GM06990 (cell line): ENCODE data around the gene PDE11A.

Source experiments
- DNase-seq: peaks from one replicate; pipeline ENCODE4 v3.0.0-alpha.2; 2011; ENCODE audit not compliant: insufficient read length; ENCODE audit errors: extremely low read depth
- H3K27me3 ChIP-seq: replicated peaks from 2 replicates; pipeline ENCODE4 v1.6.0; 2011; ENCODE audit warnings: low read length; ENCODE audit not compliant: control insufficient read depth, insufficient read depth
- H3K36me3 ChIP-seq: 2 replicates; pipeline ENCODE4 v1.5.1; 2011; ENCODE audit warnings: low read length; ENCODE audit not compliant: control insufficient read depth, insufficient read depth
- H3K4me3 ChIP-seq: replicated peaks from 2 replicates; pipeline ENCODE4 v1.5.1; 2011; ENCODE audit warnings: low read depth, mild to moderate bottlenecking, control low read depth, low read length
- TF ChIP-seq, protein P1 (sequence below): IDR thresholded peaks from 2 replicates; pipeline ENCODE4 v1.5.1; 2011; ENCODE audit warnings: low read length, control low read depth, mild to moderate bottlenecking, inconsistent platforms; ENCODE audit not compliant: insufficient read depth, poor library complexity, severe bottlenecking

Gene PDE11A

DNA sequence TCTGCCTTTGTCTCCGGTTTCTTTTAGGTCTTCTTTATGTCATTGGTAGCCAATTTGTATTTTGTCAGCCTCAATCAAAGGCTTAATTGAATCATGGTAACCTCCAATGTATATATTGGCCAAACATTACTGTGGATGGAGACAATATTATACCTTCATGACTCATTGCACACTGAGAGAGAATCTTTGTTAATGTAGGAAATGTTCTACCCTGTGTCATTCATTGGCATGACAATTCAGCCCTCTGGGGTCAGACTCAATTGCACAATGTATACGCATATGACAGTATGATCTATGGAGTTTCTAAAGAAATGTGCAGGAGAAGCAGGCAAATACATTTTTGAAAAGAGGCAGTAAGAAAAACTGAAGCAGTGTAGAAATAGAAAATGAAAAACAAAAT is 162.6 kb downstream of the PDE11A start:
- Histone ChIP-seq H3K36me3 (no peaks in the 10 kb centered on the region), H3K4me3 (no peak overlapping the region), H3K27me3 (no peaks in the 10 kb centered on the region)
- TF ChIP-seq, protein P1, sequence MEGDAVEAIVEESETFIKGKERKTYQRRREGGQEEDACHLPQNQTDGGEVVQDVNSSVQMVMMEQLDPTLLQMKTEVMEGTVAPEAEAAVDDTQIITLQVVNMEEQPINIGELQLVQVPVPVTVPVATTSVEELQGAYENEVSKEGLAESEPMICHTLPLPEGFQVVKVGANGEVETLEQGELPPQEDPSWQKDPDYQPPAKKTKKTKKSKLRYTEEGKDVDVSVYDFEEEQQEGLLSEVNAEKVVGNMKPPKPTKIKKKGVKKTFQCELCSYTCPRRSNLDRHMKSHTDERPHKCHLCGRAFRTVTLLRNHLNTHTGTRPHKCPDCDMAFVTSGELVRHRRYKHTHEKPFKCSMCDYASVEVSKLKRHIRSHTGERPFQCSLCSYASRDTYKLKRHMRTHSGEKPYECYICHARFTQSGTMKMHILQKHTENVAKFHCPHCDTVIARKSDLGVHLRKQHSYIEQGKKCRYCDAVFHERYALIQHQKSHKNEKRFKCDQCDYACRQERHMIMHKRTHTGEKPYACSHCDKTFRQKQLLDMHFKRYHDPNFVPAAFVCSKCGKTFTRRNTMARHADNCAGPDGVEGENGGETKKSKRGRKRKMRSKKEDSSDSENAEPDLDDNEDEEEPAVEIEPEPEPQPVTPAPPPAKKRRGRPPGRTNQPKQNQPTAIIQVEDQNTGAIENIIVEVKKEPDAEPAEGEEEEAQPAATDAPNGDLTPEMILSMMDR = no peak
- no peak for DNase-seq

DNA sequence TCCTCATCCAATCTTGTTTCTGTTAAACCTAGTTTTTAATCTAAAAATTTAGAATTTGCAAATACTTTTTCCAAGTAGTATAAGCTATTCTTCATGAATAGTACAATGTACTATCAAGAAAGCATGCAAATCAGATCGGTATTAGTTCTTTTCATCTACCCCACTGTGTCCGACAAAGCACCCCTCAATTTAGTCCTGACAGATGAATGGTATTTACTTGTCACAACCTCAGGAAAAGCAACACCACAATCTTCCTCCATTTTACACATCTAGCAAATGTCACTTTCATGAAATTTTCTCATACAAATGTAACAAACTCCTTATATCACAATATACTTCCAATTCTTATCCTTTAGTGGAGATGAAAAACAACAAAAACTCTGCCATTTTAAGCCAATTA is 163.8 kb downstream of the PDE11A start:
- no peaks in the 10 kb centered on the region for H3K36me3 ChIP-seq
- TF ChIP-seq, protein P1 = no peak
- no peak for DNase-seq
- no peak overlapping the region for H3K4me3 ChIP-seq
- no peaks in the 10 kb centered on the region for H3K27me3 ChIP-seq

DNA sequence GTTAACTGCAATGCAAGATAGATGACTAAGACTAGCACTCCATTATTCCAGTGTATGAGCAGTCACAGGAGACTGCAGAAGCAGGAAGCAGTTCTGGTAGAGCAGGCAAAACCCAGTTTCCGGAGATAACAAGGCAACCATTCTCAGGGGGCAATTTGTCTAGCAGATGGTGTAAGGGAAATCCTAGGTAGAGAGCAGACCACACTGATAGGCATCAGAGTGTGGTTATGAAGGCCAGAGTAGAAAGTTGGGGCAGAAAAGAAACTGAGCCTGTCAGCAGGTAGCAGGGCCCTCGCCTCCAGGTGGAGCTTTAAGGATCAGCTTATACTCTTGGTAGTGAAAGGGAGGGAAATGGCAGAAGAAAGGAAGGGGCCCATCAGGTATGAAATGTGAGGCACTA is 164.4 kb downstream of the PDE11A start:
- H3K4me3 ChIP-seq = no peak overlapping the region
- DNase-seq = no peak

DNA sequence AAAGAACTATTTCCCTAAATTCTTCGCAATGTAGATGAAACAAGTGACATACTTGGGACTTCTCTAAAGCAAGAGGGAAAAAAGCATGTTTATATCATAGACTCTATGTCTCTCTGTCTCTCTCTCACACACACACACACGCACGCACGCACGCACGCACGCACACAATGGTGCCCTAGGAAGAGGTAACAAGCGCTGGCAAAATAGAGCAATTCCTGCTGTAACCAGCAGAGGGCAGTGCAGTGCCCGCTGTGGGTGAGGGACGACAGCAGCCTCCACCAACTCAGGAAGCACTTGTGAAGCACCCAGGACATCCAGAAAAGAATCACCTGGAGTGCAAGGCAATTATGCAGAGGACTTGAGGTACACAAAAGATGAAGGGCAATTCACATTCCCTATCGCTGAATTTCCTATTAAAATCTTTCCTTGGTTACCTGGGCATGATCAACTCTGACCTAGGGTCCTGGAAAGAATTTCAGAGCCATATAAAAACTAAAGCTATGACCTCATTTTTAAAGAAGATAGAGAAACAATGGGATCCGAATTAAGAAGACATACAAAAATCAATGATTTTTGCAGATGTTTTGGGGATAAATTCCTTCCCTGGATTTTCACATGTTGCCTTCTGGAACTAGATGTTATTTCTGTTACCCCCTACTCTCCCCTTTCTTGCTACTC is 166.4 kb downstream of the PDE11A start:
- peak; percentile 44 for DNase-seq
- TF ChIP-seq, protein P1 = peak; percentile 99
- Histone ChIP-seq H3K4me3 (no peak overlapping the region; the same call in 1 of the 2 replicates), H3K27me3 (no peaks in the 10 kb centered on the region; the same call in 1 of the 2 replicates), H3K36me3 (no peaks in the 10 kb centered on the region)

More for the DNA sequence above, 164.4 kb downstream of the PDE11A start:
- TF ChIP-seq, protein P1 = peak; percentile 4
- no peaks in the 10 kb centered on the region for H3K27me3 ChIP-seq
- H3K36me3 ChIP-seq = no peaks in the 10 kb centered on the region

DNA sequence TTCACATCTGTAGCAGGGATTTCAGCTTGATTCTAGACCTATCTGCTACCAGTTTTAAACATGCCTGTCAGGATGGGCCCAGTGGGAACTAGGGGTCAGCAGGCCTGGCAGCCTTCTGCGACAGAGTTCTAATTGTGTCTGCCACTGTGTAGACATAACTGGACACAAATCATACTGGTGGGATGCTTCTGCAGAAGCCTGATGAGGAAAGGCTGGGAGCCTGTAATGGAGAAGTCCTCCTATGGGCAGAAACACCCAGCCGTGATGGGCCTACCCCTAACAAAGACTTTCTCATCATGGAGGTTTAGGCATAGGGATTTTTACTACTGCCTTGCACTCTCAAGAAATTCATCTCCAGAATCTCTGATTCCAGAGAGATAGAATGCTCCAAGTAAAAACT is 166.9 kb downstream of the PDE11A start:
- Histone ChIP-seq H3K27me3 (no peaks in the 10 kb centered on the region; the same call in 1 of the 2 replicates), H3K36me3 (no peaks in the 10 kb centered on the region), H3K4me3 (no peak overlapping the region; the same call in 1 of the 2 replicates)
- TF ChIP-seq, protein P1 = no peak
- DNase-seq = no peak
